Mesodermal cell (in vitro differentiated cells): ENCODE measurements around the gene ENGASE.
A peak's percentile ranks its signal among the peaks of the same experiment; 100 is the strongest.
"Not testable (repeated sequence)": the region's sequence is repeated elsewhere in the genome, so short reads cannot be mapped to it uniquely, and the experiment has no call there.

Source experiments
- H3K27ac ChIP-seq: 2 replicates; pipeline ENCODE4 v1.7.0; 2013; ENCODE audit warnings: mild to moderate bottlenecking, low read depth, low read length, moderate library complexity; ENCODE audit not compliant: severe bottlenecking
- H3K36me3 ChIP-seq: 2 replicates; pipeline ENCODE4 v1.7.1; 2013; ENCODE audit warnings: mild to moderate bottlenecking, low read length, moderate library complexity; ENCODE audit not compliant: control insufficient read depth, insufficient read depth
- H3K4me1 ChIP-seq: one replicate; pipeline ENCODE4 v1.7.1; 2013; ENCODE audit warnings: mild to moderate bottlenecking, low read length; ENCODE audit not compliant: insufficient read depth, control insufficient read depth, poor library complexity, severe bottlenecking
- H3K4me3 ChIP-seq: 2 replicates; pipeline ENCODE4 v1.7.0; 2013; ENCODE audit warnings: low read length, control low read depth, mild to moderate bottlenecking; ENCODE audit not compliant: insufficient read depth, poor library complexity, severe bottlenecking; ENCODE audit errors: extremely low read depth
- H3K9me3 ChIP-seq: 2 replicates; pipeline ENCODE4 v1.7.1; 2013; ENCODE audit warnings: mild to moderate bottlenecking, low read length, moderate library complexity; ENCODE audit not compliant: control insufficient read depth
- WGBS, 2 experiments: methylation state at CpG; one replicate each; pipeline ENCODE4 v1.1.5; 2013; ENCODE audit warnings: missing lambda C conversion rate in 2 of 2; ENCODE audit not compliant: insufficient coverage in 2 of 2; 5-methylcytosine and 5-hydroxymethylcytosine counted together

The ENGASE gene

GRCh38 chr17:79073706-79074088 is 927 bp upstream of the ENGASE start:
- Histone ChIP-seq H3K27ac (no peak overlapping the region), H3K4me3 (no peak overlapping the region)

GRCh38 chr17:79074121-79074648 is 439 bp upstream of the ENGASE start:
- not testable (repeated sequence) for H3K36me3 ChIP-seq, H3K9me3 ChIP-seq, H3K27ac ChIP-seq, H3K4me1 ChIP-seq
- peak overlapping the region; percentile 64 for H3K4me3 ChIP-seq
- 62 to 79% methylated on average over 14 to 21 of the region's 22 CpGs for WGBS, 2 experiments

More at GRCh38 chr17:79073706-79074088, 927 bp upstream of the ENGASE start:
- 87 to 90% methylated on average over 6 of the region's 6 CpGs for WGBS, 2 experiments
- Histone ChIP-seq H3K4me1 (peaks cover 5% of the 10 kb centered on the region), H3K9me3 (no peaks in the 10 kb centered on the region), H3K36me3 (peaks cover 6% of the 10 kb centered on the region)

GRCh38 chr17:79075446-79075750 is 774 bp downstream of the ENGASE start:
- Histone ChIP-seq H3K36me3 (peaks cover 13% of the 10 kb centered on the region), H3K4me3 (peak overlapping the region; percentile 64), H3K9me3 (no peaks in the 10 kb centered on the region), H3K27ac (no peak overlapping the region), H3K4me1 (peaks cover 5% of the 10 kb centered on the region)
- WGBS, 2 experiments: 46 to 48% methylated on average over 4 to 6 of the region's 6 CpGs

GRCh38 chr17:79075861-79076406 is 1.3 kb downstream of the ENGASE start:
- H3K4me3 ChIP-seq: peak overlapping the region; percentile 64
- H3K9me3 ChIP-seq: no peaks in the 10 kb centered on the region
- H3K4me1 ChIP-seq: peaks cover 5% of the 10 kb centered on the region
- WGBS, 2 experiments: 73 to 87% methylated on average over 8 to 9 of the region's 9 CpGs
- peaks cover 19% of the 10 kb centered on the region for H3K36me3 ChIP-seq
- H3K27ac ChIP-seq: no peak overlapping the region

- WGBS, 2 experiments: 89 to 98% methylated on average over 10 to 11 of the region's 12 CpGs
- Histone ChIP-seq H3K4me3 (no peak overlapping the region), H3K36me3 (peaks cover 24% of the 10 kb centered on the region), H3K9me3 (no peaks in the 10 kb centered on the region), H3K27ac (no peak overlapping the region), H3K4me1 (peaks cover 5% of the 10 kb centered on the region)
Measured at GRCh38 chr17:79077587-79077986, 3.0 kb downstream of the ENGASE start.

GRCh38 chr17:79078476-79079190 is 4.0 kb downstream of the ENGASE start:
- Histone ChIP-seq H3K4me3 (no peak overlapping the region), H3K9me3 (no peaks in the 10 kb centered on the region), H3K36me3 (peaks cover 27% of the 10 kb centered on the region), H3K4me1 (peaks cover 5% of the 10 kb centered on the region), H3K27ac (no peak overlapping the region)
- 86 to 87% methylated on average over 15 to 20 of the region's 21 CpGs for WGBS, 2 experiments

- Histone ChIP-seq H3K4me3 (no peak overlapping the region), H3K9me3 (no peaks in the 10 kb centered on the region), H3K36me3 (peaks cover 32% of the 10 kb centered on the region), H3K4me1 (peaks cover 5% of the 10 kb centered on the region), H3K27ac (no peak overlapping the region)
- 95% methylated on average over 18 to 21 of the region's 22 CpGs for WGBS, 2 experiments
Measured at GRCh38 chr17:79079421-79080200, 5.0 kb downstream of the ENGASE start.

- H3K9me3 ChIP-seq: no peaks in the 10 kb centered on the region
- H3K27ac ChIP-seq: no peak overlapping the region
- H3K4me1 ChIP-seq: peaks cover 5% of the 10 kb centered on the region
- 88 to 90% methylated on average over 17 of the region's 18 CpGs for WGBS, 2 experiments
- no peak overlapping the region for H3K4me3 ChIP-seq
- H3K36me3 ChIP-seq: peaks cover 38% of the 10 kb centered on the region
Measured at GRCh38 chr17:79080349-79080748, 5.7 kb downstream of the ENGASE start.

- H3K4me1 ChIP-seq: no peaks in the 10 kb centered on the region
- H3K4me3 ChIP-seq: no peak overlapping the region
- peaks cover 40% of the 10 kb centered on the region for H3K36me3 ChIP-seq
- H3K27ac ChIP-seq: no peak overlapping the region
- 97 to 99% methylated on average over 8 to 14 of the region's 17 CpGs for WGBS, 2 experiments
- no peaks in the 10 kb centered on the region for H3K9me3 ChIP-seq
Measured at GRCh38 chr17:79080761-79081290, 6.2 kb downstream of the ENGASE start.

GRCh38 chr17:79081571-79082276 is 7.1 kb downstream of the ENGASE start:
- H3K27ac ChIP-seq: no peak overlapping the region
- H3K4me3 ChIP-seq: no peak overlapping the region
- peaks cover 41% of the 10 kb centered on the region for H3K36me3 ChIP-seq
- H3K4me1 ChIP-seq: no peaks in the 10 kb centered on the region
- 93 to 94% methylated on average over 18 to 20 of the region's 20 CpGs for WGBS, 2 experiments
- H3K9me3 ChIP-seq: no peaks in the 10 kb centered on the region
